Glutamatergic neuron (in vitro differentiated cells): Measurements from ENCODE around the gene SLC39A7. TPM values are rescaled to one million over a fixed set of nuclear protein-coding genes. Genes with fewer than 3 reads are reported as not detected.

ENCODE experiments used
- DNase-seq: peaks from one replicate; pipeline ENCODE4 v3.0.0; 2022
- H3K27ac Mint-ChIP-seq: one replicate; pipeline ENCODE4 v1.8.0; 2020; ENCODE audit warnings: mild to moderate bottlenecking, mixed read lengths, inconsistent platforms; ENCODE audit not compliant: unreplicated experiment
- H3K27me3 Mint-ChIP-seq: one replicate; pipeline ENCODE4 v1.8.0; 2020; ENCODE audit warnings: mild to moderate bottlenecking, moderate library complexity, mixed read lengths, inconsistent platforms; ENCODE audit not compliant: unreplicated experiment
- H3K36me3 Mint-ChIP-seq: one replicate; pipeline ENCODE4 v1.8.0; 2020; ENCODE audit warnings: mild to moderate bottlenecking, mixed read lengths, inconsistent platforms; ENCODE audit not compliant: unreplicated experiment
- H3K4me1 Mint-ChIP-seq: one replicate; pipeline ENCODE4 v1.8.0; 2020; ENCODE audit warnings: mild to moderate bottlenecking, low read depth, mixed read lengths, inconsistent platforms; ENCODE audit not compliant: unreplicated experiment
- H3K4me3 Mint-ChIP-seq: one replicate; pipeline ENCODE4 v1.8.0; 2020; ENCODE audit warnings: mild to moderate bottlenecking, mixed read lengths, inconsistent platforms; ENCODE audit not compliant: unreplicated experiment
- H3K9me3 Mint-ChIP-seq: one replicate; pipeline ENCODE4 v1.8.0; 2020; ENCODE audit warnings: mild to moderate bottlenecking, moderate library complexity, mixed read lengths, inconsistent platforms; ENCODE audit not compliant: unreplicated experiment
- total RNA-seq: library from RNA; stranded (reverse); fragmentation: NEBNext Ultra II Directional; extraction: Animal tissue kit (Norgen Biotek cat#: 25700); gene quantifications from one replicate; pipeline ENCODE4 v1.2.1, GENCODE V29; 2021; ENCODE audit not compliant: unreplicated experiment
- TF ChIP-seq, protein P1 (sequence below): fragments of 200-600 bp; sonication (generic); IDR thresholded peaks from one replicate; pipeline ENCODE4 v1.5.0; 2021; ENCODE audit not compliant: partially characterized antibody, unreplicated experiment

SLC39A7 gene
- total RNA-seq, 1 donor from 2014 or later = 92.8 TPM

DNA sequence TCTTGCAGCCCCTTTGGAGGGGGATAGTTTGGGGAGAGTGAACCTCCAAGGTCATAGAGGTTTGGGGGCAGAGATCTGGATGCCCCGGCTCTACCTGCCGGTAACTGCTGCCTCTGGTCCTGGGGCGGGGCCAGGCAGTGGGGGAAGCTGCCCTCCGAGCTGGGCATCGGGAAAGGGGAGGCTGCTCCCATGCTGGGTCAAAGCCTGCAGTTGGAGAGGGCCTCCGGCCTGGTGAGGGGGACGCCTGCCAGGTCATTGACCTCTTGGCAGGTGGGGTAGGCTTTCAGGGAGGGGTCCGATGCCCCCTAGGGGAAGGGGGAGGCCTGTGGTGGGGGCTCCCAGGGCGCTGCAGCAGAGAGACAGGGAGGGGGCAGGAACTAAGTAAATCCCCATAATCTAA, 15.5 kb upstream of the SLC39A7 start:
- Mint-ChIP-seq H3K27ac (no peak overlapping the region), H3K9me3 (peaks cover 4% of the 10 kb centered on the region), H3K4me1 (no peaks in the 10 kb centered on the region), H3K27me3 (peaks cover 15% of the 10 kb centered on the region), H3K4me3 (no peak overlapping the region), H3K36me3 (peaks cover 5% of the 10 kb centered on the region)
- TF ChIP-seq, protein P1, sequence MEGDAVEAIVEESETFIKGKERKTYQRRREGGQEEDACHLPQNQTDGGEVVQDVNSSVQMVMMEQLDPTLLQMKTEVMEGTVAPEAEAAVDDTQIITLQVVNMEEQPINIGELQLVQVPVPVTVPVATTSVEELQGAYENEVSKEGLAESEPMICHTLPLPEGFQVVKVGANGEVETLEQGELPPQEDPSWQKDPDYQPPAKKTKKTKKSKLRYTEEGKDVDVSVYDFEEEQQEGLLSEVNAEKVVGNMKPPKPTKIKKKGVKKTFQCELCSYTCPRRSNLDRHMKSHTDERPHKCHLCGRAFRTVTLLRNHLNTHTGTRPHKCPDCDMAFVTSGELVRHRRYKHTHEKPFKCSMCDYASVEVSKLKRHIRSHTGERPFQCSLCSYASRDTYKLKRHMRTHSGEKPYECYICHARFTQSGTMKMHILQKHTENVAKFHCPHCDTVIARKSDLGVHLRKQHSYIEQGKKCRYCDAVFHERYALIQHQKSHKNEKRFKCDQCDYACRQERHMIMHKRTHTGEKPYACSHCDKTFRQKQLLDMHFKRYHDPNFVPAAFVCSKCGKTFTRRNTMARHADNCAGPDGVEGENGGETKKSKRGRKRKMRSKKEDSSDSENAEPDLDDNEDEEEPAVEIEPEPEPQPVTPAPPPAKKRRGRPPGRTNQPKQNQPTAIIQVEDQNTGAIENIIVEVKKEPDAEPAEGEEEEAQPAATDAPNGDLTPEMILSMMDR = no peak
- no peak for DNase-seq

DNA sequence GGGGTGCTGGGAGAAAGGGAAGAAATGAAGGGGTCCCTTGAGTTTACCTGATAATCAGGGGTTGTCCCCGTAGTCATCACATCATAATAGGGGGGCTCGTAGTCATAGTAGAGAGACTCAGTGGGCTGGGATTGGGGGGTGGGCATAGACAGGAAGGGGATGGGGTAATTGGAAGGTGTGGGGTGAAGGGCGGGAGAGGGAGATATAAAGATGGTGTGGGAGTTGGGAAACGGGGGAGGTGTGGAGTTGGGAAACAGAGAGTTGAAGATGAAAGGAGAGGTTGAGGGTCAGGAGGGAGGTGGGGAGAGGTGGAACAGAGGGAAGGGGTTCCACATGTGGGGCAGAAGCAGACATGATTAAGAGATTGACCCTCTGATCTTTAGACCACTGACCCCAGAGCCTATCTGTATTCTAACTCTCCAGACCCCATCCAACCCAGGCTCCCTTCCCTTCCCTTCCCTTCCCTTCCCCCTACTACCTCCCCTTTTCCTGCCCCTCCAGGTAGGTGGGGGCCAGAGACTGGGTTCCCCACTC, 14.9 kb upstream of the SLC39A7 start:
- H3K4me3 Mint-ChIP-seq = no peak overlapping the region
- H3K27me3 Mint-ChIP-seq = peaks cover 15% of the 10 kb centered on the region
- H3K9me3 Mint-ChIP-seq = peaks cover 4% of the 10 kb centered on the region
- H3K27ac Mint-ChIP-seq = no peak overlapping the region
- DNase-seq = no peak
- TF ChIP-seq, protein P1 = no peak
- H3K4me1 Mint-ChIP-seq = peaks cover 2% of the 10 kb centered on the region
- peaks cover 5% of the 10 kb centered on the region for H3K36me3 Mint-ChIP-seq

DNA sequence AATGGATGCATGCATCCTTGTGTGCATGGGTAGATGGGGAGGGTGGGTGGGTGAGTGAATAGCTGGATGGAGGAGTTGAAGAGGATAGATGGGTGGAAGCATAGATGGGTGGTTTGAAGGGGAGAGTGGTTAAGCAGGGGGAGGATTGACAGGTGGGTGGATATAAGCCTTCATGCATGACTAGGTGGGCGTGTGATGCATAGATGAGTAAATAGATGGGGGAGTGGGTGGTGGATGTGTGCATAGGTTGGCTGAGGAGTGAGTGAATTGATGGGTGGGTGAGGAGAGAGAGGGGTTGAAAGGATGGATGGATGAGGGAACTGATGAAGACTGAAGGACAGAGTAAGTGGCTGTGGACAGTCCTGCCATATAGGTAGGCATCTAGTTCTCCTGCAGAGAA, 12.9 kb upstream of the SLC39A7 start:
- H3K4me1 Mint-ChIP-seq = peaks cover 4% of the 10 kb centered on the region
- peaks cover 5% of the 10 kb centered on the region for H3K36me3 Mint-ChIP-seq
- H3K4me3 Mint-ChIP-seq = no peak overlapping the region
- no peak overlapping the region for H3K27ac Mint-ChIP-seq
- DNase-seq = no peak
- H3K27me3 Mint-ChIP-seq = peaks cover 11% of the 10 kb centered on the region
- H3K9me3 Mint-ChIP-seq = peaks cover under 1% of the 10 kb centered on the region
- TF ChIP-seq, protein P1 = no peak

DNA sequence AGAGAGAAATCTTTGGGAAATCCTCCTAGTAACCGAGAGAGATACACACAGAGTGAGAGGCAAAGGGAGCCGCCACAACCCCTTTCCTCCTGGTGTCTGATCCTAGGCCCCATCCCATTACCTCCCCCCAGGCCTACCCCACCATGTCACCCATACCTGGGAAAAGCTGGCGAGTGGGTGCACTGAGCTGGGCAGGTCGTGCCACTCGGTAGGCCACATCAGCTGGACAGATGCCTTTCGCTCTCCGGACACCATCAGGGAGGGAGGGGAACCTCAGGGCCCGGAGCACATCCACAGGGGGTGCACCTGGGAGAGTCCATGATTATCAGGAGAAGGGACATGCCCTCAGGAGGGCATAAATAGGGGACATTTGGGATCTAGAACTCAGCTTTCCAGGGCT, 11.5 kb upstream of the SLC39A7 start:
- no peak overlapping the region for H3K27ac Mint-ChIP-seq
- TF ChIP-seq, protein P1 = no peak

DNA sequence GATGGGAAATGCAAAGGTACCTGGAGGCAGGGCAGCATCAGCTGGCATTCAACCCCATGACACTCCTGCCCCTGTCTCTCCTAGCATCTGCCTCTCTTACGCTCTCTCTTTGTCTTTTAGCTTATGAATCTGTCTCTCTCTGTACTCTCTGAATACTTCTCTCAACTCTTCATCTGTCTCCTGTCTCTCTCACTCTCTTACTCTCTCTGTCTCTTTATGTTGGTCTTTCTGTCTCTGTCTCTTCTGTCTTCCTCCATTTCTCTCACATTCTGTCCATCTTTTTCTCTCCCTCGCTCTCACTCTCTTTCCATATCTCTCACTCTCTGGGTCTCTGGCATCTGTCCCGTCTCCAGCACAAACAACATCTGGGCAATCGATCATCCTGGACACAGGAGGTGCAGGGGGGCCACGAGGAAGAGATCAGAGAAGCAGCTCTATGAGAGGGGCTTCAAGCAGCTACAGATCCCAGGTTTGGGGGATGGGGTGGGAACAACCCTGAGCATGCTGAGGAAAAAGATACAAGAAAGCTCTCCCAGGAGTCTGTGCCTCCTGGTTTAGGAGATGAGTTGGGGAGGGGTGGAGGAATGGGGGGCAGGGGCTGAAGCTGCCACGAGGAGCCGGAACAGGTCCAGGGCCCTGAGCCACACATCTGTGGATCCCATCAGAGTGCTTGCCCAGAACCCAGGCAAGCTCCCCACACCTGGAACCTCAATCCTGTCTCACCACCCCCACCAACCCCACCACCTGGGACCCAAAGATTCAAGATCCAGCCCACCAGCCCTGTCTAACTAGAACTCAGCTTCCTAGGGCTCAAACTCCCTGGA, 10.8 kb upstream of the SLC39A7 start:
- Mint-ChIP-seq H3K27ac (no peak overlapping the region), H3K36me3 (peaks cover 5% of the 10 kb centered on the region), H3K4me3 (peak overlapping the region; percentile 17), H3K4me1 (peaks cover 4% of the 10 kb centered on the region), H3K27me3 (peaks cover 7% of the 10 kb centered on the region), H3K9me3 (peaks cover 2% of the 10 kb centered on the region)
- TF ChIP-seq, protein P1 = no peak
- no peak for DNase-seq

More for the DNA sequence above, 11.5 kb upstream of the SLC39A7 start:
- Mint-ChIP-seq H3K4me1 (peaks cover 4% of the 10 kb centered on the region), H3K27me3 (peaks cover 11% of the 10 kb centered on the region), H3K9me3 (peaks cover 2% of the 10 kb centered on the region), H3K4me3 (no peak overlapping the region), H3K36me3 (peaks cover 5% of the 10 kb centered on the region)
- no peak for DNase-seq
